K562 (cell line): Measurements from ENCODE around the gene POLR3K. TPM values are rescaled to one million over a fixed set of nuclear protein-coding genes. Genes with fewer than 3 reads are reported as not detected.

Source experiments
- ATF7 ChIP-seq: fragments of 450-650 bp; IDR thresholded peaks from 2 replicates; pipeline ENCODE4 v1.7.1; 2014; ENCODE audit warnings: mild to moderate bottlenecking, moderate library complexity
- BRD4 ChIP-seq: fragments of 200-600 bp; sonication (generic); IDR thresholded peaks from 2 replicates; pipeline ENCODE4 v1.6.1; 2017; ENCODE audit warnings: inconsistent platforms
- CEBPB ChIP-seq: fragments of 450-650 bp; IDR thresholded peaks from 2 replicates; pipeline ENCODE4 v1.6.1; 2016; ENCODE audit warnings: missing genetic modification characterization, missing compliant biosample characterization
- CHD4 ChIP-seq: fragments of 200-600 bp; sonication (generic); IDR thresholded peaks from 3 replicates; pipeline ENCODE4 v1.6.1; 2012; ENCODE audit warnings: low read depth, mild to moderate bottlenecking, mixed read lengths, low read length, inconsistent platforms; ENCODE audit not compliant: insufficient read depth, insufficient replicate concordance, poor library complexity, severe bottlenecking
- DMBX1 ChIP-seq: fragments of 250-450 bp; sonication (Bioruptor Pico); IDR thresholded peaks from 2 replicates; pipeline ENCODE4 v1.8.0; 2022; ENCODE audit warnings: inconsistent platforms, mild to moderate bottlenecking, moderate library complexity, borderline replicate concordance
- E2F3 ChIP-seq: fragments of 250-450 bp; sonication (Bioruptor Pico); IDR thresholded peaks from 2 replicates; pipeline ENCODE4 v1.4.0; 2020; ENCODE audit warnings: mild to moderate bottlenecking
- E2F5 ChIP-seq: sonication (generic); formaldehyde crosslinking; IDR thresholded peaks from 2 replicates; pipeline ENCODE4 v1.8.0; 2022; ENCODE audit warnings: mild to moderate bottlenecking, missing genetic modification reagents
- ELF1 ChIP-seq: fragments of 200-800 bp; sonication (Bioruptor generic); IDR thresholded peaks from 2 replicates; pipeline ENCODE4 v1.6.1; 2016; ENCODE audit warnings: missing genetic modification characterization, missing compliant biosample characterization
- GTF2F1 ChIP-seq: IDR thresholded peaks from 2 replicates; pipeline ENCODE4 v1.6.1; 2011; ENCODE audit warnings: low read depth, low read length, improper control_type of control experiment
- HDAC1 ChIP-seq, 2 experiments: fragments of 450-650 bp; IDR thresholded peaks; 2 replicates each; pipeline ENCODE4 v1.6.1; 2016 to 2017; ENCODE audit warnings: inconsistent platforms in 1 of 2, mild to moderate bottlenecking in 1 of 2, moderate library complexity in 1 of 2
- HDAC6 ChIP-seq: IDR thresholded peaks from 2 replicates; pipeline ENCODE4 v1.6.1; 2012; ENCODE audit warnings: low read depth, mild to moderate bottlenecking, control low read depth, inconsistent platforms, low read length, moderate library complexity
- HIVEP1 ChIP-seq: fragments of 250-450 bp; sonication (Bioruptor Pico); IDR thresholded peaks from 2 replicates; pipeline ENCODE4 v1.4.0; 2020; ENCODE audit warnings: mild to moderate bottlenecking
- MCM7 ChIP-seq, 2 experiments: fragments of 450-650 bp; IDR thresholded peaks; 2 replicates each; pipeline ENCODE4 v1.6.1; 2016 to 2018
- MTA1 ChIP-seq: fragments of 450-650 bp; IDR thresholded peaks from 2 replicates; pipeline ENCODE4 v1.6.1; 2017; ENCODE audit warnings: borderline replicate concordance
- NCOA1 ChIP-seq: fragments of 450-650 bp; IDR thresholded peaks from 2 replicates; pipeline ENCODE4 v1.6.1; 2016; ENCODE audit warnings: low read depth
- NFXL1 ChIP-seq: fragments of 450-650 bp; formaldehyde crosslinking; IDR thresholded peaks from 2 replicates; pipeline ENCODE4 v1.4.0; 2021; ENCODE audit warnings: mild to moderate bottlenecking
- PHTF2 ChIP-seq: fragments of 250-450 bp; sonication (Bioruptor Pico); IDR thresholded peaks from 2 replicates; pipeline ENCODE4 v1.5.0; 2021; ENCODE audit warnings: mild to moderate bottlenecking
- PRPF4 ChIP-seq: fragments of 200-400 bp; formaldehyde crosslinking; IDR thresholded peaks from one replicate; pipeline ENCODE4 v1.6.1; 2017; ENCODE audit warnings: low read length, low read depth, mild to moderate bottlenecking; ENCODE audit not compliant: insufficient read depth, poor library complexity, severe bottlenecking
- RBBP5 ChIP-seq: fragments of 200-600 bp; sonication (generic); IDR thresholded peaks from 2 replicates; pipeline ENCODE4 v1.6.1; 2012; ENCODE audit warnings: borderline replicate concordance, mild to moderate bottlenecking, low read length, control low read depth, inconsistent platforms; ENCODE audit not compliant: insufficient read depth, poor library complexity, severe bottlenecking
- RBM15 ChIP-seq: fragments of 200-400 bp; formaldehyde crosslinking; IDR thresholded peaks from 2 replicates; pipeline ENCODE4 v1.6.1; 2018; ENCODE audit warnings: mild to moderate bottlenecking, low read length, moderate library complexity; ENCODE audit not compliant: insufficient read depth
- SETDB1 ChIP-seq: IDR thresholded peaks from one replicate; pipeline ENCODE4 v1.6.1; 2012; ENCODE audit warnings: low read length, control low read depth, inconsistent platforms
- SIN3B ChIP-seq: fragments of 450-650 bp; IDR thresholded peaks from 2 replicates; pipeline ENCODE4 v1.6.1; 2017; ENCODE audit warnings: low read depth, mild to moderate bottlenecking, moderate library complexity
- SMARCA4 ChIP-seq: fragments of 450-650 bp; IDR thresholded peaks from 2 replicates; pipeline ENCODE4 v1.6.1; 2016
- YBX1 ChIP-seq: fragments of 450-650 bp; IDR thresholded peaks from 2 replicates; pipeline ENCODE4 v1.7.1; 2016; ENCODE audit warnings: mild to moderate bottlenecking
- ZKSCAN8 ChIP-seq: fragments of 200-800 bp; sonication (Bioruptor generic); IDR thresholded peaks from 2 replicates; pipeline ENCODE4 v1.6.1; 2016; ENCODE audit warnings: missing genetic modification characterization, missing compliant biosample characterization
- ZNF24 ChIP-seq: fragments of 450-650 bp; IDR thresholded peaks from 2 replicates; pipeline ENCODE4 v1.6.1; 2016
- ZNF274 ChIP-seq: IDR thresholded peaks from 2 replicates; pipeline ENCODE4 v1.6.1; 2011; ENCODE audit warnings: low read depth, mild to moderate bottlenecking, low read length, moderate library complexity, borderline replicate concordance
- ZNF507 ChIP-seq: conservative IDR thresholded peaks from 2 replicates; pipeline ENCODE4 v1.6.1; 2017; ENCODE audit warnings: missing genetic modification characterization, missing compliant biosample characterization
- ZNF780A ChIP-seq: fragments of 250-450 bp; sonication (Bioruptor Pico); IDR thresholded peaks from 2 replicates; pipeline ENCODE4 v1.5.0; 2021; ENCODE audit warnings: mild to moderate bottlenecking
- ZNF830 ChIP-seq: fragments of 250-450 bp; sonication (Bioruptor Pico); IDR thresholded peaks from 2 replicates; pipeline ENCODE4 v1.5.0; 2021; ENCODE audit warnings: mild to moderate bottlenecking
- polyA plus RNA-seq, 8 experiments: library from polyadenylated mRNA; depleted of rRNA in 4 of 8; stranded (reverse) in 5 of 8; unstranded in 3 of 8; fragments of >200 nt; fragmentation: Nextera tagmentation in 2 of 8; fragmentation: Illumina TruSeq in 1 of 8; extraction: Ambion mirVana in 2 of 8; extraction: Trizol in 1 of 8; gene quantifications; 2 replicates each; pipeline versions ENCODE4 v1.2.1 to v1.2.3, GENCODE V29; 2011 to 2014; ENCODE audit warnings: inconsistent platforms in 1 of 8, missing spikeins in 1 of 8
- total RNA-seq, 7 experiments: library from RNA; depleted of rRNA in 6 of 7; stranded (reverse); fragments of >200 nt in 6 of 7; fragmentation: Illumina TruSeq in 2 of 7; extraction: Trizol in 2 of 7; gene quantifications; 2 replicates each; pipeline versions ENCODE4 v1.2.1 to v1.2.3, GENCODE V29; 2011 to 2021; ENCODE audit warnings: low replicate concordance in 1 of 7
- TF ChIP-seq, protein P1 (sequence below): fragments of 450-650 bp; conservative IDR thresholded peaks from 2 replicates; pipeline ENCODE4 v1.6.1; 2016; ENCODE audit warnings: missing genetic modification characterization, low read depth, mild to moderate bottlenecking, missing compliant biosample characterization, moderate library complexity

Gene POLR3K
- total and polyA plus RNA-seq, 9 of the 15 experiments (the other 6 are each of a cell fraction or from before 2014, with no cell fraction given), result 42.1 to 315 (median 86.7) TPM

GRCh38 chr16:53346-54236 lies at the start of gene POLR3K, which contains the start of gene SNRNP25 (continued):
- TF ChIP-seq GTF2F1, result no peak; the same call in 1 of the 2 replicates
- TF ChIP-seq ELF1 (tag), result no peak
- TF ChIP-seq ZNF780A (CRISPR knock-in tag), result no peak
- TF ChIP-seq, protein P1, sequence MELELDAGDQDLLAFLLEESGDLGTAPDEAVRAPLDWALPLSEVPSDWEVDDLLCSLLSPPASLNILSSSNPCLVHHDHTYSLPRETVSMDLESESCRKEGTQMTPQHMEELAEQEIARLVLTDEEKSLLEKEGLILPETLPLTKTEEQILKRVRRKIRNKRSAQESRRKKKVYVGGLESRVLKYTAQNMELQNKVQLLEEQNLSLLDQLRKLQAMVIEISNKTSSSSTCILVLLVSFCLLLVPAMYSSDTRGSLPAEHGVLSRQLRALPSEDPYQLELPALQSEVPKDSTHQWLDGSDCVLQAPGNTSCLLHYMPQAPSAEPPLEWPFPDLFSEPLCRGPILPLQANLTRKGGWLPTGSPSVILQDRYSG (tag), result no peak
- TF ChIP-seq NFXL1, result no peak
- TF ChIP-seq ZNF24, result no peak
- 0 out of 2 replicates have a peak, but pooled peaks have one; percentile 28 for TF ChIP-seq E2F5 (CRISPR knock-in tag)
- TF ChIP-seq ZNF507 (tag), result no peak
- no peak for TF ChIP-seq DMBX1 (CRISPR knock-in tag)
- TF ChIP-seq SMARCA4, result no peak
- no peak for TF ChIP-seq MCM7 (IDR thresholded peaks at IDR 0.05)
- TF ChIP-seq HDAC1 (IDR thresholded peaks at IDR 0.05), result peak in 1 of 2 experiments; percentile 22; a peak in 1 of 4 replicates
- no peak for TF ChIP-seq HIVEP1
- TF ChIP-seq ZNF830 (CRISPR knock-in tag), result no peak
- no peak for TF ChIP-seq PRPF4
- TF ChIP-seq SIN3B, result peak; percentile 41; the same call in 1 of the 2 replicates
- TF ChIP-seq CHD4, result no peak
- TF ChIP-seq CEBPB (tag), result no peak
- TF ChIP-seq YBX1, result no peak
- TF ChIP-seq ZNF274, result no peak; the same call in 1 of the 2 replicates
- no peak for TF ChIP-seq PHTF2
- TF ChIP-seq ZKSCAN8 (CRISPR knock-in tag), result no peak
- peak; percentile 87 for TF ChIP-seq RBBP5
- no peak for TF ChIP-seq MTA1
- TF ChIP-seq BRD4, result no peak
- no peak for TF ChIP-seq NCOA1
- TF ChIP-seq HDAC6, result no peak
- TF ChIP-seq RBM15, result no peak
- TF ChIP-seq SETDB1, result no peak
- TF ChIP-seq ATF7, result peak; percentile 25; the same call in 1 of the 2 replicates
- TF ChIP-seq E2F3 (CRISPR knock-in tag), result no peak; the same call in 1 of the 2 replicates
